Nephron progenitor cell (in vitro differentiated cells): ENCODE results near the gene NAXE.
A peak's percentile ranks its signal among the peaks of the same experiment; 100 is the strongest.

Source experiments
- DNase-seq: peaks from one replicate; pipeline ENCODE4 v3.0.0; 2021
- H3K27ac Mint-ChIP-seq: 2 replicates; pipeline ENCODE4 v1.8.0; 2021; ENCODE audit warnings: mild to moderate bottlenecking, moderate library complexity, mixed read lengths
- H3K27me3 Mint-ChIP-seq: 2 replicates; pipeline ENCODE4 v1.8.0; 2021; ENCODE audit warnings: mild to moderate bottlenecking, low read depth, mixed read lengths; ENCODE audit not compliant: poor library complexity
- H3K36me3 Mint-ChIP-seq: 2 replicates; pipeline ENCODE4 v1.8.0; 2021; ENCODE audit warnings: low read depth, mixed read lengths
- H3K4me1 Mint-ChIP-seq: 2 replicates; pipeline ENCODE4 v1.8.0; 2021; ENCODE audit warnings: mixed read lengths
- H3K4me3 Mint-ChIP-seq: 2 replicates; pipeline ENCODE4 v1.8.0; 2021; ENCODE audit warnings: mild to moderate bottlenecking, moderate library complexity, mixed read lengths
- H3K9me3 Mint-ChIP-seq: 2 replicates; pipeline ENCODE4 v1.8.0; 2021; ENCODE audit warnings: mild to moderate bottlenecking, moderate library complexity, mixed read lengths
- TF ChIP-seq, protein P1 (sequence below): fragments of 200-600 bp; sonication (generic); IDR thresholded peaks from 2 replicates; pipeline ENCODE4 v1.5.0; 2021; ENCODE audit warnings: antibody characterized with exemption

NAXE gene

DNA sequence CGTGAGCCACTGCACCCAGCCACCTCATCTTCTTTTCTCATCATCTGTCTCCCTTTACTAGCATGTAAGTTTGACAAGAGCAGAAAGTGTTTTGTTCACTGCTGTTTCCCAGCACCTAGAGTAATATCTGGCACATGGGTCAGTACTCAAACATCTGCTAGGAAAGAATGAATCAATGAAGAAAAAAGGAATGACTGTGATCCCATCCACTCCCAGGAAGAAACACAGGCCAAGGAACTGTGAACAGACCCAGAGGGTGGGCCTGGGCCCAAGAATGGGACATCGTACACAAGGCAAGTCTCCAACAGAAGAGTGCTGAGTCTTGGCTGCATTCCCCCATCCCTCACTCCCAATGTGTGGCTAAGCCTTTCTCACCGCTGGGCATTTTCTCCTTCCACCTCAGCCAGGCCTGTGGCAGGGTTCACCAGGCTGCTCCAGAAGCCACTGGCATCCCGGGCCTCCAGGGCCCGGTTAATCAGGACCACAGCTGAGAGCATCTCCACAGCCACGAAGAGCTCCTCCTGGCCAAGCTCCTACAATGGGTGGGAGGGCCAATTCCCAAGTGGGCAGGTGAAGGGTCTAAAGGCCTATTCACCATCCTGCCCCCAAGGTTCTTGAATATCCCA is 37.6 kb upstream of the NAXE start:
- TF ChIP-seq, protein P1, sequence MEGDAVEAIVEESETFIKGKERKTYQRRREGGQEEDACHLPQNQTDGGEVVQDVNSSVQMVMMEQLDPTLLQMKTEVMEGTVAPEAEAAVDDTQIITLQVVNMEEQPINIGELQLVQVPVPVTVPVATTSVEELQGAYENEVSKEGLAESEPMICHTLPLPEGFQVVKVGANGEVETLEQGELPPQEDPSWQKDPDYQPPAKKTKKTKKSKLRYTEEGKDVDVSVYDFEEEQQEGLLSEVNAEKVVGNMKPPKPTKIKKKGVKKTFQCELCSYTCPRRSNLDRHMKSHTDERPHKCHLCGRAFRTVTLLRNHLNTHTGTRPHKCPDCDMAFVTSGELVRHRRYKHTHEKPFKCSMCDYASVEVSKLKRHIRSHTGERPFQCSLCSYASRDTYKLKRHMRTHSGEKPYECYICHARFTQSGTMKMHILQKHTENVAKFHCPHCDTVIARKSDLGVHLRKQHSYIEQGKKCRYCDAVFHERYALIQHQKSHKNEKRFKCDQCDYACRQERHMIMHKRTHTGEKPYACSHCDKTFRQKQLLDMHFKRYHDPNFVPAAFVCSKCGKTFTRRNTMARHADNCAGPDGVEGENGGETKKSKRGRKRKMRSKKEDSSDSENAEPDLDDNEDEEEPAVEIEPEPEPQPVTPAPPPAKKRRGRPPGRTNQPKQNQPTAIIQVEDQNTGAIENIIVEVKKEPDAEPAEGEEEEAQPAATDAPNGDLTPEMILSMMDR = no peak
- Mint-ChIP-seq H3K27ac (no peak overlapping the region), H3K27me3 (no peaks in the 10 kb centered on the region), H3K9me3 (no peaks in the 10 kb centered on the region), H3K36me3 (peaks cover 42% of the 10 kb centered on the region), H3K4me1 (peaks cover 8% of the 10 kb centered on the region), H3K4me3 (no peak overlapping the region)
- no peak for DNase-seq

DNA sequence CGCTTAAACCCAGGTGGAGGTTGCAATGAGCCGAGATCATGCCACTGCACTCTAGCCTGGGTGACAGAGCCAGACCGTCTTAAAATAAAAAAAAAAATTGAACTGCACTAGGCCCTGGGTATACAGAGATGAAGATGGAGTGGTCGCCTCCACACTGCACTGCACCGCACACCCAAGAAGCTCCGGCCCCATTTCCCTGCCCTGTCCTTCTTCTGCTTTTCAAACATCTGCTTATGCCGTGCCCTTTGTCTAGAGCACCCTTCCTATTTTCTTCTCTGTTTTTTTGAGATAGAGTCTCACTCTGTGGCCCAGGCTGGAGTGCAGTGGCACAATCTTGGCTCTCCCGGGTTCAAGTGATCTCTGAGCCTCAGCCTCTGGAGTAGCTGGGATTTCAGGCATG is 36.6 kb upstream of the NAXE start:
- peak overlapping the region; percentile 39 for H3K27ac Mint-ChIP-seq

DNA sequence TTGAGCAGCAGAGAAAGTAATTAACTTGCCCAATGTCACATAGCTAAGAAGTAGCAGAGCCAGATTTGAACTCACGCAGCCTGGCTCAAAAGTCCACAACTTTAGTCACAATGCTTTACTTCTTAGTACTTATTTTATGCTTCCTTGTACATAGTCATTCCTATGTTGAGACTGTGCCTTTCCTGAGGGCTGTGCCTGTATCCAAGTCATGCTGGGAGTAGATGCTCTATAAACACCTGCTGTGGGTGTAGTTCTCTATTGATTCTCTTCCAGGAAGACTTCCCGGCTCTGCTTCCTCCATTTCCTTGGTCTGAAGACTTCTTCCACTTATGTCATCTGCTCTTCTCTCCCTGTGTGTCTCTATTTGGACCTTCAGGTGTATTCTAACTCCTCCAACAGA is 35.9 kb upstream of the NAXE start:
- Mint-ChIP-seq H3K4me1 (peaks cover 8% of the 10 kb centered on the region), H3K36me3 (peaks cover 49% of the 10 kb centered on the region), H3K27me3 (no peaks in the 10 kb centered on the region), H3K27ac (no peak overlapping the region), H3K9me3 (no peaks in the 10 kb centered on the region), H3K4me3 (no peak overlapping the region)
- no peak for DNase-seq
- TF ChIP-seq, protein P1 = no peak

More for the DNA sequence above, 36.6 kb upstream of the NAXE start:
- DNase-seq = no peak
- Mint-ChIP-seq H3K27me3 (no peaks in the 10 kb centered on the region), H3K4me1 (peaks cover 8% of the 10 kb centered on the region), H3K36me3 (peaks cover 52% of the 10 kb centered on the region), H3K4me3 (no peak overlapping the region), H3K9me3 (no peaks in the 10 kb centered on the region)
- TF ChIP-seq, protein P1 = no peak

DNA sequence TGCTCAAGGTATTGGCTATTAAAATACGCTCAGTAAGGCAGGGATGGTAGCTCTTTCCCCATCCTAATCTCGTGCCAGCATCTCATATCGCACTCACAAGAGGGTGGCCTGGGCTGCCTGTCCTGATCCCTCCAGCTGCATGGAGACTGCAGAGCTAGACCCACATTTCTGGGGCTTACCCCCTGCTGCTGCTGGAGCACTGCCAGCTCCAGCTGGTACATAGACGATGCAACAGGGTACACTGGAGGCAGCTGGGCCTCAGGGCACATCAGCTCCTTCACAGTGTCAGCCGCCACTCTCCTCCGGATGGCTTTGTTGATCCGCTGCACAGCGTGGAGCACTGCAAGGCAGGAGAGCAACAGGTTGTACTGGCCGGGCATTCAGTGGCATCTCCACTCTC is 35.2 kb upstream of the NAXE start:
- H3K27me3 Mint-ChIP-seq = no peaks in the 10 kb centered on the region
- H3K36me3 Mint-ChIP-seq = peaks cover 48% of the 10 kb centered on the region
- no peak overlapping the region for H3K27ac Mint-ChIP-seq
- H3K4me1 Mint-ChIP-seq = peaks cover 8% of the 10 kb centered on the region
- H3K4me3 Mint-ChIP-seq = no peak overlapping the region
- TF ChIP-seq, protein P1 = no peak
- H3K9me3 Mint-ChIP-seq = no peaks in the 10 kb centered on the region
- DNase-seq = no peak

DNA sequence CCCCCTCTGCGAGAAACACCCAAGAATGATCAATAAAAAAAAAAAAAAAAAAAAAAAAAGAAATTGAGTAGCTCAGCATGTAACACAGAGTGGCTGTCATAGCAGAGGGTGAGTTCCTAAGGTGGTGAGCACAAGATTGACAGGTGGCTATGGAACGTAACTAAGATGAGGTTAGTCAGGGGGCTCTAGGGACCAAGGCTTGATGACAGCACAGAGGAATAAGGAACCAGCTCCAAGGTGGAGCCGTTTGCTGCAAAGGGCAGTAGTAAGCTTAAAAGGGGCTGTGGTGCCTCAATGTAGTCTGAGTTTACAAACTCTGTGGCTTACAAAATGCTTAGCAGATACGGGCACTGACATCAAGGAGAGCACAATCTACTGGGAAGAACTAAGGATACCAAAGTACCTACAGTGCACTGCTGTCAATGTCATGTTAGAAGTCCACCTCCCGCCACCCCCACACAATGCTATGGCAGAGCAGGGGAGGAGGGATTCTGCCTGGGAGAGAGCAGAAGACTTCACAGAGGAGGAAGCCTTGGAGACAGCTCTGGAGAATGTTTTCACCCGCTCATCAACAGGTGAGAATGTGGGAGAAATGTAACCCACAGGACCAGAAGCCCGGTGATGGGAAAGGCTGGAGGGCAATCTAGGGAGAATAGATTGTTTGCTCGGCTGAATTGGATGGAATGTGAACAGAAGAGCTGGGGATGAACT is 32.3 kb upstream of the NAXE start:
- no peaks in the 10 kb centered on the region for H3K4me1 Mint-ChIP-seq
- TF ChIP-seq, protein P1 = no peak
- no peak overlapping the region for H3K27ac Mint-ChIP-seq
- DNase-seq = no peak
- peaks cover 41% of the 10 kb centered on the region for H3K36me3 Mint-ChIP-seq
- H3K9me3 Mint-ChIP-seq = no peaks in the 10 kb centered on the region
- H3K4me3 Mint-ChIP-seq = no peak overlapping the region
- H3K27me3 Mint-ChIP-seq = no peaks in the 10 kb centered on the region
